ENCODE measurements around the gene ZP1.
"Not testable (repeated sequence)": the region's sequence is repeated elsewhere in the genome, so short reads cannot be mapped to it uniquely, and the experiment has no call there.

The ZP1 gene

GRCh38 chr11:60866911-60867870 lies at the start of gene ZP1:
Gene ZP1 (plus strand): TSS chr11:60867542. CDS start chr11:60867562, 20 bp downstream.
- Histone ChIP-seq H3K9me3 (ENCODE audit: control insufficient read depth in 1 of 2, low read length in 2 of 2) (no peaks in the 10 kb centered on the region), H3K4me1 (ENCODE audit: control insufficient read depth in 1 of 2, insufficient read depth in 2 of 2, low read length in 2 of 2) (peaks cover 3 to 8% of the 10 kb centered on the region in 2 donors), H3K4me3 (ENCODE audit: low read depth in 1 of 2, low read length in 2 of 2) (no peak within 1 kb of the TSS), H3K36me3 (ENCODE audit: control insufficient read depth in 1 of 2, insufficient read depth in 2 of 2, low read length in 2 of 2) (no peaks in the 10 kb centered on the region), H3K27ac (ENCODE audit: low read length) (no peak within 1 kb of the TSS), H3K27me3 (ENCODE audit: low read depth, low read length) (no peaks in the 10 kb centered on the region)

- Histone ChIP-seq H3K9me3 (ENCODE audit: control insufficient read depth in 1 of 2, low read length in 2 of 2) (peaks cover 10 to 12% of the 10 kb centered on the region in 2 donors), H3K36me3 (ENCODE audit: control insufficient read depth in 1 of 2, insufficient read depth in 2 of 2, low read length in 2 of 2) (peaks cover 0 to 4% of the 10 kb centered on the region in 2 donors), H3K4me3 (ENCODE audit: low read depth in 1 of 2, low read length in 2 of 2) (no peak overlapping the region), H3K4me1 (ENCODE audit: control insufficient read depth in 1 of 2, insufficient read depth in 2 of 2, low read length in 2 of 2) (no peaks in the 10 kb centered on the region), H3K27ac (ENCODE audit: low read length) (no peak overlapping the region), H3K27me3 (ENCODE audit: low read depth, low read length) (no peaks in the 10 kb centered on the region)
Measured at GRCh38 chr11:60818057-60818456, 49.3 kb upstream of the ZP1 start.

DNA sequence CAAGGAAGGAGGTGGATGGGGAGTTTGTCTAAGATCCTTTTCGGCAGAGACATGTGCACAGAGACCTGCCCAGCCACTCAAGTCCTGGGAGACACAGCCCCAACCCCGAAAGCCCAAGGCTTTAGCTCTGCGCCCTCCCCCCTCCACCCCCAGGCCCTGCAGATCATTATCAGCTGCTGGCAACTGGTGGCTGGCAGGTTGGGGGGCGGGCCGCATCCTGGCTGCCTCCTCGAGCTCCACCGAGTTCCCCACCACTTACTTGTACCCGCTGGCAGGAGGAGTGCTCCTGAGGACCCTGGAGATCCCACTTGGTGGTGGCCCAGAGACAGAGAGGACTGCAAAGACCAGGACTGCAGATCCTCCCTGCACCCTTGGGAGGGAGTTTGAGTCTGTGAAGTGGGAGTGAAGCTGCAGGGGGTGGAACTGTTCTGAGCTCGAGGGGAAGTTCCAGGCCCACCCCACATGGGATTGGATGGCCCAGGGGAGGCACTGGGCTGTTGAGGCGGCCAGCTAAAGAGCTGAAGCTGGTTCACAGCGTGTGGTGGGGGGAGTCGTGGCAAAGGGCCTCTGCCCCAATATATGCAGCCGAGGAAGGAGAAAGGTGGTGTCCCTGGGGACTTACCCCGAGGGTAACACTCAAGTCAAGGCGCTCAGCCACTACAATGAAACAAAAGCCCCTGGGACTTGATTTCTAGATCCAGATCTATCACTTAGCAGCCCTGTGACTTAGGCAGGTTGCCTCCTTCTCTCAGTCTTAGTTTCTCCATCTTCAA lies 45.3 kb upstream of the ZP1 start:
- peaks cover 0 to 2% of the 10 kb centered on the region in 2 donors for H3K36me3 ChIP-seq (ENCODE audit: control insufficient read depth in 1 of 2, insufficient read depth in 2 of 2, low read length in 2 of 2)
- no peaks in the 10 kb centered on the region for H3K27me3 ChIP-seq (ENCODE audit: low read depth, low read length)
- no peaks in the 10 kb centered on the region for H3K4me1 ChIP-seq (ENCODE audit: control insufficient read depth in 1 of 2, insufficient read depth in 2 of 2, low read length in 2 of 2)
- peaks cover 3 to 7% of the 10 kb centered on the region in 2 donors for H3K9me3 ChIP-seq (ENCODE audit: control insufficient read depth in 1 of 2, low read length in 2 of 2)
- H3K27ac ChIP-seq (ENCODE audit: low read length) = no peak overlapping the region
- no peak overlapping the region for H3K4me3 ChIP-seq (ENCODE audit: low read depth in 1 of 2, low read length in 2 of 2)

DNA sequence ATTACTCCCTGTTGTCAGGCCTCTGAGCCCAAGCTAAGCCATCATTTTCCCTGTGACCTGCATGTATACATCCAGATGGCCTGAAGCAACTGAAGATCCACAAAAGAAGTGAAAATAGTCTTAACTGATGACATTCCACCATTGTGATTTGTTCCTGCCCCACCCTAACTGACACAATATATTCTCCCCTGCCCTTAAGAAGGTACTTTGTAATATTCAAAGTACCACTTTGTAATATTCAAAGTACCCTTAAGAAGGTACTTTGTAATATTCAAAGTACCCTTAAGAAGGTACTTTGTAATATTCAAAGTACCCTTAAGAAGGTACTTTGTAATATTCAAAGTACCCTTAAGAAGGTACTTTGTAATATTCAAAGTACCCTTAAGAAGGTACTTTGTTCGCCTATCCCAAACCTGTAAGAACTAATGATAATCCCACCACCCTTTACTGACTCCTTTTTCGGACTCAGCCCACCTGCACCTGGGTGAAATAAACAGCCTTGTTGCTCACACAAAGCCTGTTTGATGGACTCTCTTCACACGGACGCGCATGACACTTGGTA lies 43.5 kb upstream of the ZP1 start:
- H3K4me1 ChIP-seq (ENCODE audit: control insufficient read depth in 1 of 2, insufficient read depth in 2 of 2, low read length in 2 of 2); H3K9me3 ChIP-seq (ENCODE audit: control insufficient read depth in 1 of 2, low read length in 2 of 2); H3K4me3 ChIP-seq (ENCODE audit: low read depth in 1 of 2, low read length in 2 of 2); H3K27ac ChIP-seq (ENCODE audit: low read length); H3K27me3 ChIP-seq (ENCODE audit: low read depth, low read length); H3K36me3 ChIP-seq (ENCODE audit: control insufficient read depth in 1 of 2, insufficient read depth in 2 of 2, low read length in 2 of 2): not testable (repeated sequence)

DNA sequence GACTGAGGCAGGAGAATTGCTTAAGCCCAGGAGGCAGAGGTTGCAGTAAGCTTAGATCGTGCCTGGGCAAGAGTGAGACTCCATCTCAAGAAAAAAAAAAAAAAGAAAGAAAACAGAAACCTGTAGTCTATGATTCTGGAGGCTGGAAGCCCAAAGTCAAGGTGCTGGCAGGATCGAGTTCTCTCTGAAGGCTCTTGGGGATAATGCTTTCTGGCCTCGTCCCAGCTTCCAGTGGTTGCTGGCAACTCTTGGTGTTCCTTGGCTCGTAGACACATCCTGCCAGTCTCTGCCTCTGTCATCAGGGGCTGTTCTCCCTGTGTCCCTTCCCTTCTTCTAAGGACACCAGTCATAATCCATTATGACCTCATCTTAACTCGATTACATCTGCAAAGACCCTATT lies 42.2 kb upstream of the ZP1 start:
- no peaks in the 10 kb centered on the region for H3K9me3 ChIP-seq (ENCODE audit: control insufficient read depth in 1 of 2, low read length in 2 of 2)
- H3K27ac ChIP-seq (ENCODE audit: low read length) = no peak overlapping the region
- H3K4me3 ChIP-seq (ENCODE audit: low read depth in 1 of 2, low read length in 2 of 2) = no peak overlapping the region
- H3K27me3 ChIP-seq (ENCODE audit: low read depth, low read length) = no peaks in the 10 kb centered on the region
- no peaks in the 10 kb centered on the region for H3K36me3 ChIP-seq (ENCODE audit: control insufficient read depth in 1 of 2, insufficient read depth in 2 of 2, low read length in 2 of 2)
- no peaks in the 10 kb centered on the region for H3K4me1 ChIP-seq (ENCODE audit: control insufficient read depth in 1 of 2, insufficient read depth in 2 of 2, low read length in 2 of 2)

DNA sequence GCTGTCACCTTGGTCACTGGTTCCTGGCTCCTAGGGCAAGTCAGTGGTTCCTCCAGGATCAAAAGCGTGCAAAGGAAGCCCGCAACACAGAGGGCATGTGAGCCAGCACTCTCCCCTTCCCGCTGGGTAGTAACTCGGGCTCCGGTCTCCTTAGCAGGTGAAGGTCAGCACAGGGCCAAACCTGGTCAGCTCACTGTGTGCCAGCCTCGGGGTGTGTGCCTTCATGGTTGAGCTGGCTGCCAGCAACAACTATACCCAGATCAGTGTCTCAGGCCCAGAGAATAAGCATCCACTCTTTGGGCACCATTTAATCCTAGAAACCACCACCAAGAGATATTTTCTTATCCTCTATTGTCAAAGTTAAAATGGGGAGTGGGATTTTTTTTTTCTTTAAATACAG lies 41.6 kb upstream of the ZP1 start:
- H3K36me3 ChIP-seq (ENCODE audit: control insufficient read depth in 1 of 2, insufficient read depth in 2 of 2, low read length in 2 of 2) = no peaks in the 10 kb centered on the region
- no peaks in the 10 kb centered on the region for H3K4me1 ChIP-seq (ENCODE audit: control insufficient read depth in 1 of 2, insufficient read depth in 2 of 2, low read length in 2 of 2)
- H3K4me3 ChIP-seq (ENCODE audit: low read depth in 1 of 2, low read length in 2 of 2) = no peak overlapping the region
- no peaks in the 10 kb centered on the region for H3K9me3 ChIP-seq (ENCODE audit: control insufficient read depth in 1 of 2, low read length in 2 of 2)
- no peaks in the 10 kb centered on the region for H3K27me3 ChIP-seq (ENCODE audit: low read depth, low read length)
- no peak overlapping the region for H3K27ac ChIP-seq (ENCODE audit: low read length)

DNA sequence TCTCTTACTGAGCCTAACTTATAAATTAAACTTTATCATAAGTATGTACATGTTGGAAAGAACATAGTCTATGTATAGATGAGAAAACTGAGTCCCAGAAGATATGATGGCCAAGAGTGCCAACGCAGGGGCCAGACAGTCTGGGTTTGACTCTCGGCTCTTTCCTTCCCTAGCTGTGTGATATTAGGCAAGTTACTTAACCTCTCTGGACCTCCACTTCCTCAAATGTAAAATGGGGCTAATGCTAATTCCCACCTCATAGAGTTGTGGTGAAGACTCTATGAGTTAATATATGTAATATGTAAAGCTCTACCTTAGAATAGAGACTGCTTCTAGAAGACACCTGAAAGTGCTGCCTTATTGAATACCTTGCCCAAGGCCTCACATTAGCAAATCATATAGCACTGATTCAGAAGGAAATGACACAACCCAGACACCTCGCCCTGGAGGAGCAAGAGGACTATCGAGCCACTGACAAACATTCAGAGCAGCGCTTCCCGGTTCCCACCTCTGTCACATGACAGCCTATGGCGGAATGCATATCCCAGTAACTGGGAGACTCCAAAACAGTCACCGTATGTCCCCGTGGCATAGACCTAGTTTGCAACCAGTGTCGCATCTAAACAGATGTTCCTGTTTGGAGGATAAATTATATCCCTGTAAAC lies 36.7 kb upstream of the ZP1 start:
- no peaks in the 10 kb centered on the region for H3K36me3 ChIP-seq (ENCODE audit: control insufficient read depth in 1 of 2, insufficient read depth in 2 of 2, low read length in 2 of 2)
- no peaks in the 10 kb centered on the region for H3K4me1 ChIP-seq (ENCODE audit: control insufficient read depth in 1 of 2, insufficient read depth in 2 of 2, low read length in 2 of 2)
- no peaks in the 10 kb centered on the region for H3K27me3 ChIP-seq (ENCODE audit: low read depth, low read length)
- H3K9me3 ChIP-seq (ENCODE audit: control insufficient read depth in 1 of 2, low read length in 2 of 2) = no peaks in the 10 kb centered on the region
- H3K4me3 ChIP-seq (ENCODE audit: low read depth in 1 of 2, low read length in 2 of 2) = no peak overlapping the region
- no peak overlapping the region for H3K27ac ChIP-seq (ENCODE audit: low read length)

- Histone ChIP-seq H3K27ac (ENCODE audit: low read length) (no peak overlapping the region), H3K4me3 (ENCODE audit: low read depth in 1 of 2, low read length in 2 of 2) (no peak overlapping the region), H3K9me3 (ENCODE audit: control insufficient read depth in 1 of 2, low read length in 2 of 2) (no peaks in the 10 kb centered on the region), H3K27me3 (ENCODE audit: low read depth, low read length) (no peaks in the 10 kb centered on the region), H3K36me3 (ENCODE audit: control insufficient read depth in 1 of 2, insufficient read depth in 2 of 2, low read length in 2 of 2) (no peaks in the 10 kb centered on the region), H3K4me1 (ENCODE audit: control insufficient read depth in 1 of 2, insufficient read depth in 2 of 2, low read length in 2 of 2) (no peaks in the 10 kb centered on the region)
Measured at GRCh38 chr11:60831143-60831500, 36.2 kb upstream of the ZP1 start.

GRCh38 chr11:60831501-60832079 lies 35.8 kb upstream of the ZP1 start:
- H3K36me3 ChIP-seq (ENCODE audit: control insufficient read depth in 1 of 2, insufficient read depth in 2 of 2, low read length in 2 of 2) = no peaks in the 10 kb centered on the region
- H3K4me3 ChIP-seq (ENCODE audit: low read depth in 1 of 2, low read length in 2 of 2) = no peak overlapping the region
- no peaks in the 10 kb centered on the region for H3K9me3 ChIP-seq (ENCODE audit: control insufficient read depth in 1 of 2, low read length in 2 of 2)
- H3K4me1 ChIP-seq (ENCODE audit: control insufficient read depth in 1 of 2, insufficient read depth in 2 of 2, low read length in 2 of 2) = no peaks in the 10 kb centered on the region
- H3K27me3 ChIP-seq (ENCODE audit: low read depth, low read length) = no peaks in the 10 kb centered on the region
- no peak overlapping the region for H3K27ac ChIP-seq (ENCODE audit: low read length)

DNA sequence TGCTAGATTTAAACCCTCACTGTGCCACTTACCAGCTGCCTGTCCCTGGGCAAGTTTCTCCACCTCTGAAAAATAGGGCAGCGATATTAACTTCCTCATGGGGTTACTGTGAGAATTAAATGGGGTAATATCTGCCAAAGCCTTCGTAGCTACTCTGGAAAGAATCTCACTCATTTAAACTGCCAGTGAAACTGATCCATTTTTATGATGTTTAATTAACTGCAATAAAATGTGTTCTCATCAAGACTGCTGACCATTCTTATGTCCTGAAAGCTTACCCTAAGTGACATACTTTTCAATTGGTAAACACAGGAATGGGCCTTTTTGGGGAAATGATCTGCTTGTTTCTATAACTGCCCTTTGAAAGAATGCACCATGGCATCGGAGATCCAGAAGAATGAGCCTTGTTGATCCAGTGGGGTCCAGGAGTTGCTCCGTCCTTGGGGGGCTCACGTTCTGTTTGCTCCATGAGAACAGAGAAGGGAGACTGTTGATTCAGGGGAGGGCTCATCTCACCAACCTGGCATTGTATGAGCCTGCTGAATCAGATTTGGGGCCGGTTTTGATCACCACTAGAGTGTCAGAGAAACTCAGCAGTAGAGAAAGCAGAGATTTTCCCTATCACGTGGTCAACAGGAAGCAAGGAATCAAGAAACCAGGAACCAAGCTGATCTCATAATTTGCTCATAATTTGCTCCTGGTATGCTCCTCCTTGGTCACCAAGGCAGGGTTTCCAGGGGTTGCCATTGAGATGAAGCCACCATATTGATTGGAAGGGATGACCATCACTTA lies 32.4 kb upstream of the ZP1 start:
- no peaks in the 10 kb centered on the region for H3K36me3 ChIP-seq (ENCODE audit: control insufficient read depth in 1 of 2, insufficient read depth in 2 of 2, low read length in 2 of 2)
- no peak overlapping the region for H3K4me3 ChIP-seq (ENCODE audit: low read depth in 1 of 2, low read length in 2 of 2)
- H3K9me3 ChIP-seq (ENCODE audit: control insufficient read depth in 1 of 2, low read length in 2 of 2) = no peaks in the 10 kb centered on the region
- H3K4me1 ChIP-seq (ENCODE audit: control insufficient read depth in 1 of 2, insufficient read depth in 2 of 2, low read length in 2 of 2) = no peaks in the 10 kb centered on the region
- no peaks in the 10 kb centered on the region for H3K27me3 ChIP-seq (ENCODE audit: low read depth, low read length)
- H3K27ac ChIP-seq (ENCODE audit: low read length) = no peak overlapping the region
